GM18861 (cell line): ENCODE data around the gene FCRLA.
"Not testable (repeated sequence)": the region's sequence is repeated elsewhere in the genome, so short reads cannot be mapped to it uniquely, and the experiment has no call there.

Source experiments
- ATAC-seq: cut with Tn5 transposase; IDR thresholded peaks from one replicate; pipeline ENCODE4 v1.9.1; 2021; ENCODE audit not compliant: unreplicated experiment

FCRLA gene, protein sequence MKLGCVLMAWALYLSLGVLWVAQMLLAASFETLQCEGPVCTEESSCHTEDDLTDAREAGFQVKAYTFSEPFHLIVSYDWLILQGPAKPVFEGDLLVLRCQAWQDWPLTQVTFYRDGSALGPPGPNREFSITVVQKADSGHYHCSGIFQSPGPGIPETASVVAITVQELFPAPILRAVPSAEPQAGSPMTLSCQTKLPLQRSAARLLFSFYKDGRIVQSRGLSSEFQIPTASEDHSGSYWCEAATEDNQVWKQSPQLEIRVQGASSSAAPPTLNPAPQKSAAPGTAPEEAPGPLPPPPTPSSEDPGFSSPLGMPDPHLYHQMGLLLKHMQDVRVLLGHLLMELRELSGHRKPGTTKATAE

DNA sequence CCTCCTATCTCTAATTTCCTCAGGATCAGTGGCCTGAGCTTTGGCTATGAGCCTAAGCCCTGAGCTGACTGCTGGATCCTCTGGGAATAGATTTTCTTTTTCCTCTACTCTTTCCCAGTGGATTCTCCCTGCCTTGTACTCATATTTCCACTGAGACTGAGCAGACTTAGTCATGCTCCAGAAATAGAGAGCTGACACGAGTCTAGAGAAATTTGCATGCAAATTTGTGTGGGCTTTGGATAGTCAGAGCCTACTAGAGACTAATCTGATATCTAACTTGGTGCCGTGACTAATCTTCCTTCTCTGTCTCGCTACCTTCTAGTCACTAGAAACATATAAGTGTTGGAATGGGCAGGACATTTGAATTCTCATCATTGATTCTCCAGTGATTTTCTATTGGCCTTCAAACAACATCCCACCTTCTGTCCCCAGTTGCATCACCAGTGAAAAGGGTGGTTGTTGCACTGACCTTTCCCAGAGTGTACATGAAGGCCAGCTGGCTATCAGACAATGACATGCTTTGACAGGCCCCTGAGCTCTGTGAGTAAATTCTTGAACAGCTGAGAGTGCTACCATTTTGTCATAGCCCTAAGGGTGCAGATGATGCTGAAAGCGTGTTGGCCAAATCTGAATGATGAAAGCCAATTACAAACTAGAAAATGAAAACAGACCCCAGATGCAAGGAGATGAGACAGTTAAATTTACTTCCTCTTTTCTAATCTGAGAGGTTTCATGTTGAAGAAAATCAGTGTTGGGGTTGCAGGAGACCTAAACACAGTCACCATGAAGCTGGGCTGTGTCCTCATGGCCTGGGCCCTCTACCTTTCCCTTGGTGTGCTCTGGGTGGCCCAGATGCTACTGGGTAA, at the start of gene FCRLA:
Gene FCRLA, plus strand, starts transcription at position 748 of the 866 bp plus-strand sequence. Its CDS starts 36 bp downstream, at position 784.
- ATAC-seq, result peak; percentile 51

DNA sequence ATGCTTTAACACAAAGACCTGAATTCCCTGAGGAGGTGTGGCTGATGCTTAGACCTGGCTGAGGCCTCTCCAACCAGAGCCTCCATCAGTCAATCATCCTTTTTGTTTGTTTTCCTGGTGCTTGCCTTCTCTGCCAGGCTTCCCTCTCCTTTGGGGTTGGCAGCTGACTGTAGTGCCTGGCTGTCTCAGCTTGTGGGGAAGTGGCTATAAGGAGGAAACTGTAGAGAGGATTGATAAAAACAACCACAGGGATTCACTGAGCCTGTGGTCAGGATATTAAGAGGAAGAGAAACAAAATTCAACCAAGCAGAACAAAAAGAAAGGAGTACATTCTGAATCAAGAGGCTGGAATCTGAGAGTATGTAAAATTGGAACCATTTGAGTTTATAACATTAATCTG, 48.5 kb upstream of the FCRLA start:
- not testable (repeated sequence) for ATAC-seq

DNA sequence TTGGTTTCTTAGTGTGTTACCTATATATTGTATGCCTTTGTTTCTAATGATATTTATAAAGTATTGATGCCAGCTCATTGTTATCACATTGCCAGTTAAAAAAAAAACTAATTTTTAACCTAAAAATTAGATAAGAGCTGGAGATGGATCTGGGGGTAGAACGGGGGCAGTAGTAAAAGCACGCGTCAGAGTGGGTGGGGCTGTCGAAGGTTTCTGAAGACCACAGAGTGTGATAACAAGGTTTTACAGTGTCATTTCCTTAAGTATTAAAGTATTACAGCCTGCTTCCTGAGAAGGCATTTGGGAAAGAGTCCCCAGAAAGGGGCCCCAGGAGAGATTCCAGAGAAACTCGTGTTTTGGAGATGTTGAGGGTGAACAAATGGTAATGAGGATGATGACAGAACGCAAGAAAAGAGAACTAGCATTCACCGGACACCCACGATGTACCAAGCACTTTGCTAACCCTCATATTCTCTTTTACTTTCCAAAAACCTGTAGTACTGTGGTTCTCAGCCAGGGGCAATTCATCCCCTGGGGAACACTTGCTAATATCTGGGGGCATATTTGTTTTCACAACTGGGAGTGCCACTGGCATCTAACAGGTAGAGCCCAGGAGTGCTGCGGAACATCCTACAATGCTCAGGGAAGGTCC, 45.2 kb upstream of the FCRLA start:
- not testable (repeated sequence) for ATAC-seq

DNA sequence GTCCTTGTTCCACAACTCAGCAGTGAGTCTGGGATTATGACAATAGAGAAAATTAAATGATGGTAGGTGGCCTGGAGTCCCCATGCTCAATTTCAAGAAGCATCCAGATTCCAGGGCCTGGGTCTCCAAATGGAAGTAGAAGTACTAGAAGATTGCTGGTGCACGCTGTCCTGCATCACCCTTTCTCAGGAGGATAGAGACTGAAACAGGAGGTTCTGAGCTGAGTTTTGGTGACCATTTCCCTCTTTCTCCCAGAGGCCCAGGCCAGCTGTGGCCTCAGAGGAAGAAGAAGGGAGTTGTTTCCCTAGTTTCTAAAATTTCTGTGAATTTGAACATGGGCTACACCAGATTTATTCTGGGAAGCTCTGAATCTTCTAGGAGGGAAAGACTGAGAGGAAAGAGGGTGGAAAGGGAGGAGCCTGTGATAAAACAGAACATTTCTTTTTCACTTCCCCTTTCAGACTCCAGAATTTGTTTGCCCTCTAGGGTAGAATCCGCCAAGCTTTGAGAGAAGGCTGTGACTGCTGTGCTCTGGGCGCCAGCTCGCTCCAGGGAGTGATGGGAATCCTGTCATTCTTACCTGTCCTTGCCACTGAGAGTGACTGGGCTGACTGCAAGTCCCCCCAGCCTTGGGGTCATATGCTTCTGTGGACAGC, 44.2 kb upstream of the FCRLA start, which contains the start of gene FCGR2B:
Gene FCGR2B, plus strand, starts transcription at position 460 of the 656 bp plus-strand sequence. Its CDS starts 99 bp downstream, at position 559.
- peak; percentile 62 for ATAC-seq

DNA sequence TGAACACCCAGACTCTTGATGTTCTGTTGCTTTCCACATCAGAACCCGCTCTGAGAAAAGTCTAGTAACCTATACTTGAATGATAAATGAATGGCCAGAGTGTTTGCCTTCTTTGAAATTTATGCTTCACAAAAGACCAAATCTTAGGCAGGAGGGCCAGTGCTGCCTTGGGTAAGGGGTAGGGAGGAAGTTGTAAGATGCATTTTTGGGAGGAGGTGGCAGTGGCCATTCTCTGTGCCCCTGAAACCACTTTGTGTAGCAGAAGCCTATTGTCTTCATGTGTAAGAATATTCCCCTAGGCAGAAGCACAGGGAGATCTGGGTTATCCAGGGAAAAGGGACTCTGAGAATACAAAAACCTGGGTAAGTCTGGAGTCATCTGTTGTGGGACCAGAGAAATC, 43.5 kb upstream of the FCRLA start:
- ATAC-seq, result not testable (repeated sequence)

DNA sequence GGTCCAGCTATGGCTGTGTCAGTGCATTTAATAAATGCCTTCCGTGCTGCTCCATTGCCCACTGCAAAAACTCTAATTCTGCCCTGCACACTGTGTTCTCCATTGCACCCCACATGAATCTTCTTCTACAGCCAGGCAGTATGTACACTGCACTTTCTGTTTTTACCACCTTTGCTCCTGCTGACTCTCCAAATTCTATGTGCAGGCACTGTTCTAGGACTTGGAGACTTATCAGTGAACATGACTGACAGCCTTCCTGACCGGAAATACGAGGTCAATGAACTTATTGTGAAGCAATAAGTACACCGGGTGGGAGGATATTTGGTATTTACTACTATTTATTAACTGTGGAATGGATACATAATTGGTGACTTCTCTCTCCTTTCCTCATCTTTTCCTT, 42.3 kb upstream of the FCRLA start:
- not testable (repeated sequence) for ATAC-seq

DNA sequence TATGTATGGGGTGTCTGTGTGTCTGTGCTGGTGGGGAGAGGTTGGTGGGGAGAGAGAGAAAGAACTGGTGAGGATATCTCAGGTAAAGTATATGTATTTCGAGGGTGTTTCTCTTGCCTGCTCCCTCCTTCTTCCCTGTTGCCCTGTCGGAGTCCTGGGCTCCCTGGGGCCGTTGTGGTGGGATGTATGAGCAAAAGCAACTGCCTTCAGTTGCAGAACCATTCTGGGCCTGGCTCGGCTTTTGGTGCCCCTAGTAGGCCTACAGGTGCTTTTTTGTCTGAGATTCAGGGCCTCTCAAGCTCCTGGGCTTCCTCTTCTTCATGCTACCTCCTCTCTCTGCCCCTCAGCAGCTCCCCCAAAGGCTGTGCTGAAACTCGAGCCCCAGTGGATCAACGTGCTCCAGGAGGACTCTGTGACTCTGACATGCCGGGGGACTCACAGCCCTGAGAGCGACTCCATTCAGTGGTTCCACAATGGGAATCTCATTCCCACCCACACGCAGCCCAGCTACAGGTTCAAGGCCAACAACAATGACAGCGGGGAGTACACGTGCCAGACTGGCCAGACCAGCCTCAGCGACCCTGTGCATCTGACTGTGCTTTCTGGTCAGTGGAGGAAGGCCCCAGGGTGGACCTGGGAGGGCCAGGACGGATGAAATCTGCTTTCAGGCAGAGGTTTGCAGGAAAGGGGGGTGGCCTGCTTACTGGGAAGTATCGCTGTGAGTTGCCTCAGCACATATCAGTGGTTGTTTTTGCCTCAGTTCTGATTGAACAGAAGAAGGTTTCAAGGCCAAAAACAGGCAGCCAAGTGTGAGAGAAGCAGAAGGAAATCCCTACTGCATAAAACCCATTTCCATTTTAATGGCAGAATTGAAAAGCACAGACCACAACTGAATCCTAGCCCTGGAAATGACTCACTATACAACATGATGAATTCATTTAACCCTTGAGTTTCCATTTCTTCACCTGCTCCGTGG, 35.7 kb upstream of the FCRLA start:
- ATAC-seq, result not testable (repeated sequence)

DNA sequence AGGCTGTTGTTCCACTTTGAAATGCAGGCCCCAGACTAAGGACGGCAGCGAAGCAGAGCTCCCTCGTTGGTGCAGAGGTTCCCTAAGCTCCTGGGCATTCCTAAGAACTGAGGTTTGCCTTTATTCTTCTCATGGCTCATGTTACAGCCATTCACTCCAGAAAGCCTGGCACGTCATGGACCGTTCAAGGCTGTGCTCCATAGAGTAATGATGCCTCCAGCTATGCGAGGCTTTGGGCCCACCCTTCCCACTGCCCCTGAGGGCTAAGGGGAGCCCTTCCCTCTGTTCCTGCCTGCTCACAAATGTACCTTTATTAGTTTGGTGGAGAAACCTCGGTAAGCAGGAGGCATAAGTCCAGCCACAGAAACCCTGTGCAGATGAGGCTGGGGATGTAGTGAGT, 33.6 kb upstream of the FCRLA start:
- ATAC-seq, result not testable (repeated sequence)

DNA sequence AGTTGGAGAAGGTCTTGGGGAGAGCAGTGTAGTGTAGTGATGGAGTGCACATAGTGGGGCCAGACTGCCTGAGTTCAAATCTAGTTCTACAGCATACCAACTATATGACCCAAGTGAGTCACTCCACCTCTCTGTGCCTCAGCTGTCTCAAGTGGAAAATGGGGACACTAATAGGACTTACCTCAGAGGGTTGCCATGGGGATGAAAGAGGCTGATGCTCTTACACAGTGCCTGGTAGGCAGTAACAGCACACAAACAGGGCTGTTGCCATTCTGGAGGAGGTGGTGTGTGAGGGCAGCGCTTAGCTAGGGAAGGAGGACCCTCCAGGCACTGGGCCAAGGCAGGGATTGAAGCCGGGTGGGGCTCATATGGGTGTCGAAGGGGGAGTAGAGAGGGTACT, 32.6 kb upstream of the FCRLA start:
- ATAC-seq, result not testable (repeated sequence)

DNA sequence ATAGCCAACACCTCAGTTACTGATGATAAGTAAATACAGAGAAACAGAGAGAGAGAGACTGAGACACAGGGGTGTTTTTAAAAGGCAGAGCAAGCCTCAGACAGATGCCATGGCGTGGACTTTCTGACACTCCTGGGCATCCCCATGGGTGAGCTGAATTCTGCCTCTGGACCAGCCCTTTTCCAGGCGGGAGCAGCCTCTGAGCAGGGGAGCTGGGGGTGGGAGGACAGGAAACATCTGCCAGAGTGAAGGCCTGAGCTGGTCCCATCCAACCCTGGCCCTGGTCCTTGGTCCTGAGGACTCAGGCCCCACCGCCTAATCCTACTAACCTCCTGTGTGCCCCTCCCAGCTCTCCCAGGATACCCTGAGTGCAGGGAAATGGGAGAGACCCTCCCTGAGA, 32.1 kb upstream of the FCRLA start:
- not testable (repeated sequence) for ATAC-seq

DNA sequence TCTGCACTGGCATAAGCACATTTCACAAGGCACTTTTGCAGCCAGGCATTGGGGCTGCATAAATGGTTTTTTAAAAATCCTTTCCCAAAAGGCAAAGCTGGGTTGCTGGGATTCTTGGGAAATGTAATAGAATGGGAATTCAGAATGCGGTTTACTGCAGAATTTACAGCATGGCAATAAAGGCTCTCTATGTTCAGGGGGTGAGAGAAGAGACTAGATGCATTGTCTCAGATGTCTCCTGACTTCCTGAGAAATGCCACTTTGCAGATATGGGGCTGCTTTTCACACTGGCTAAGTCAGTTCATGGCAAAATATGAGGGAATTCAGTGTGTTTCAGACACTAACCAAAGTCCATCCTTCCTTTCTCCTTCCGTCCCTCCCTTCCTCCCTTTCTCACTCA, 30.6 kb upstream of the FCRLA start:
- no peak for ATAC-seq

DNA sequence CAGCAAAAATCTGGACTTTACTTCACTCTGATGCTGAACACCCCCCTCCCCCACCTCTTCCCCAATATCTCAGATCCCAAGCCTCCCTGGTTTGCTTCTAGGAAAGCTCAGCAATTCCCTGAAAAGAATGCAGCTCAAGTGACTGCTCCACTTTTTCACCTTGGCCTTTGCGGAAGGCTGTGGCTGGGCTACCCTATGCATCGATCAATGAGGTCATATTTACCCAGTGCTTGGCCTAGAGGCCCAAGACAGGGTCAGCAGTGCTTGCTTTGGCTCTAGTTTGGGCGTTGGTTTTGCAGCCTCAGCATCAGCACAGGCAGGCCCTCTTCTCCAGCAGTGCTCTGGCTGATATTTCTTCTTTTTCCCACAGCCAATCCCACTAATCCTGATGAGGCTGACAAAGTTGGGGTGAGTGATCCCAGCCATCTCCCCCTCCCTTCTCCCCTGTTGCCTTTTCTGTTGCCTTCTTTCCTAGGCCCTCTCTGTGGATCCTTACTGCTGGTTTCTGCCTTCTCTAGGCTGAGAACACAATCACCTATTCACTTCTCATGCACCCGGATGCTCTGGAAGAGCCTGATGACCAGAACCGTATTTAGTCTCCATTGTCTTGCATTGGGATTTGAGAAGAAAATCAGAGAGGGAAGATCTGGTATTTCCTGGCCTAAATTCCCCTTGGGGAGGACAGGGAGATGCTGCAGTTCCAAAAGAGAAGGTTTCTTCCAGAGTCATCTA, 29.9 kb upstream of the FCRLA start:
- ATAC-seq, result no peak

DNA sequence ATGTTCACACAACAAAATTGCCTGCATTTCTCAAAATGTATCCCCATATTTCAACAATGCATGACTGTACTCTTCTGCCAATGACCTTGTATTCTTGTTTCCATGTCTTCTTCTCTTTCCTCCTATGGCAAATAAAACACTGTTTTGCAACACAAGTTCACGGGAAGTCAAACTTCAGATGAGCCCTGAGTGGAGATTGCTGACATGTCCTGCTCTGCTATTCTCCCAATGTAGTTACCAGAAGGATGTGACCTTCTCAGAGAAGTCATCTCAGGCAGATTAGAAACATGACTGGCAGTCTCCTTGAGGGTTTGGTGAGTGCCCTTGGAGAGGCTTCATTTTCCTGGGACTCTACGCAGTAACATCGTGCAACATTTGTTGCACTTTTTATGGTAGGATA, 28.5 kb upstream of the FCRLA start:
- no peak for ATAC-seq

DNA sequence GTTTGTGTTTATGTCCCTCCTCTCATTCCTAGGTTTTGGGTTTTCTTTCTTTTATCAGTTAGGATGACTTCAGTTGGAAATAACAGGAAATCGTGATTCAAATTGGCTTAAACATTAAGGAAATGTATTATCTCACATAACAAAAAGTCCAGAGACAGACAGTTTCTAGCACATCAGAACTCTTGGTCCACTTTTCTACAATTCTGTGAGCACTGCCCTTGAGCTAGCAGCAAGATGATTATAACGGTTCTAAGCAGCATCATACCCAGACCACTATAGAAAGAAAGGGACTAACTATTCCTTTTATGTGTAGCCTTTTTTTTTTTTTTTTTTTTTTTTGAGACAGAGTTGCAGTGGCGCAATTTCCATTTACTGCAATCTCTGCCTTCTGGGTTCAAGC, 25.1 kb upstream of the FCRLA start:
- no peak for ATAC-seq

DNA sequence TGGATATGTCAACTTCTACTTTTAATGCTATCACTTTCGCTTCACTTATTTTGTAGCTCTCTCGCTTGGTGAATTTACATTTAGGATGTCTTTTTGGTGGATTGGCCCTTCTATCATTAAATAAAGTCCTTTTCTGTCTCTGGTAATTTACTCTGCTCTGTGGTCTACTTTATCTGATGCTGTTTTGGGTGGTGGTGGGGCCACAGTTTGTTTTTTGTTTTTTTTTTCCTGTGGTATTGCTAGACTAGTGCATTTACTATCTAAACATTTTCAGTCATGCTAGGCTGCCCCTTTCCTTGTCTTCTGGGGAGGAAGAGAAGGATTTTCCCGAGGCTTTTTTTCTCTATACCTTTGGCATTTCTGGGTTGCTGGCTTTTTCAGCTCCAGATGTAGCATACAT, 18.1 kb upstream of the FCRLA start:
- ATAC-seq, result no peak

DNA sequence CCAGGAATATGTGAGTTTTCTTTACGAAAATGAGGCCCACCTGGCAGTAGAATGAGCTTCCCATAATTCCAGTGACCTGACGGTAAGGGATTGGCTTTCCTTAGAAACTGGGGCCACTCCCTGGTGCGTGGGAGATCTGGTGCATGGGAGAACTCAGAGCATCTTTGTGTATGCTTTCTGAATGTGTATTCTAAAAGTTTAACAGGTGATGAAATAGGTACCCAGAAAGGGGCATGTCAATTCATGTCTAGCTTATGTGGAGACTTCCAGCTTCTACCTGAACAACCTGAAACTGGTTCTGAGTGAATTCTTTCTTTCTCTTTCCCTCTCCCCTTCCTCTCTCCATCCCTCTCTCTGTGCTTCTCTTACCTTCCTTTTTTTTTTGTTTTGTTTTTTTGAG, 15.2 kb upstream of the FCRLA start:
- no peak for ATAC-seq

DNA sequence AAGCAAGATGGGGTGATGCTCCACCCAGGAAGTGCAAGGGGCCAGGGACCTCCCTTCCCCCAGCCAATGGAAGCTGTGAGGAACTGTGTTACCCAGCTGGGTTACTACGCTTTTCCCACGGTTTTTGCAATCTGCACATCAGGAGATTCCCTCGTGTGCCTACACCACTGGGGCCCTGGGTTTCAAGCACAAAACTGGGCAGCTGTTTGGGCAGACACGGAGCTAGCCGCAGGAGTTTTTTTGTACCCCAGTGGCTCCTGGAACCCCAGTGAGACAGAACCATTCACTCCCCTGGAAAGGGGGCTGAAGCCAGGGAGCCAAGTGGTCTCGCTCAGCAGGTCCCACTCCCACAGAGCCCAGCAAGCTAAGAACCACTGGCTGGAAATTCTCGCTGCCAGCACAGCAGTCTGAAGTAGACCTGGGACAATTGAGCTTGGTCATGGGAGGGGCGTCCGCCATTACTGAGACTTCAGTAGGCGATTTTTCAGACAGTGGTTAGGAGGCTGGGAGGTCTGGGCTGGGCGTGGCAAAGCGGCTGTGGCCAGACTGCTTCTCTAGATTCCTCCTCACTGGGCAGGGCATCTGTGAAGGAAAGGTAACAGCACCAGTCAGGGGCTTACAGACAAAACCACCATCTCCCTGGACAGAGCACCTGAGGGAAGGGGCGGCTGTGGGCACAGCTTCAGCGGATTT, 13.9 kb upstream of the FCRLA start:
- not testable (repeated sequence) for ATAC-seq

DNA sequence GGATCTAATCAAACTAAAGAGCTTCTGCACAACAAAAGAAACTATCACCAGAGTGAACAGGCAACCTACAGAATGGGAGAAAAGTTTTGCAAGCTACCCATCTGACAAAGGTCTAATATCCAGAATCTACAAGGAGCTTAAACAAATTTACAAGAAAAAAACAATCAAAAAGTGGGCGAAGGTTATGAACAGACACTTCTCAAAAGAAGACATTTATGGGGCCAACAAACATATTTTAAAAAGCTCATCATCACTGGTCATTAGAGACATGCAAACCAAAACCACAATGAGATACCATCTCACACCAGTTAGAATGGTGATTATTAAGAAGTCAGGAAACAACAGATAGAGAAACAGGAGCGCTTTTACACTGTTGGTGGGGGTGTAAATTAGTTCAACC, 8.7 kb upstream of the FCRLA start:
- ATAC-seq, result not testable (repeated sequence)
